Measurements from ENCODE around the gene NEGR1.

The NEGR1 gene

DNA sequence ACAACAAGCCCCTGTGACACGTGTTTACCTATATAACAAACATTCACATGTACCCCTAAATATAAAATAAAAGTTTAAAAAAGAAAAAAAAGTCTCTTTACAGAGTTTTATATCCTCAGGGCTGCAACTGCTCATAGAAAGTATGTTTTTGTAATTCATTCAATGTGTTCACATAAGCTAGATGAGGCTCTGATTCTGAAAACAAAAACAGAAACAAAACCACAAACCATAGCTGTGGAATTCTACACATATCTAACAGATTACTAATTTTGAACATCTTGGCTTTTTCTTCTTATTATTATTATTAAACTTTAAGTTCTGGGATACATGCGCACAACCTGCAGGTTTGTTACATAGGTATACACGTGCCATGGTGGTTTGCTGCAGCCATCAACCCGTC, 621.9 kb downstream of the NEGR1 start:
- peak; percentile 13 for DNase-seq (ENCODE audit: low read depth)
- no peak overlapping the region for H3K4me3 ChIP-seq (replicated peaks; ENCODE audit: low read depth, low read length)
- TF ChIP-seq CTCF (IDR thresholded peaks at IDR 0.05; ENCODE audit: low read length, missing control alignments), result no peak

GRCh38 chr1:71657891-71658679, 624.3 kb downstream of the NEGR1 start:
- peak; percentile 34 for DNase-seq (ENCODE audit: low read depth)
- TF ChIP-seq CTCF (IDR thresholded peaks at IDR 0.05; ENCODE audit: low read length, missing control alignments), result no peak
- no peak overlapping the region for H3K4me3 ChIP-seq (replicated peaks; ENCODE audit: low read depth, low read length)

- TF ChIP-seq CTCF (IDR thresholded peaks at IDR 0.05; ENCODE audit: low read length, missing control alignments), result no peak
Observed at GRCh38 chr1:71656902-71657301, 625.4 kb downstream of the NEGR1 start.

DNA sequence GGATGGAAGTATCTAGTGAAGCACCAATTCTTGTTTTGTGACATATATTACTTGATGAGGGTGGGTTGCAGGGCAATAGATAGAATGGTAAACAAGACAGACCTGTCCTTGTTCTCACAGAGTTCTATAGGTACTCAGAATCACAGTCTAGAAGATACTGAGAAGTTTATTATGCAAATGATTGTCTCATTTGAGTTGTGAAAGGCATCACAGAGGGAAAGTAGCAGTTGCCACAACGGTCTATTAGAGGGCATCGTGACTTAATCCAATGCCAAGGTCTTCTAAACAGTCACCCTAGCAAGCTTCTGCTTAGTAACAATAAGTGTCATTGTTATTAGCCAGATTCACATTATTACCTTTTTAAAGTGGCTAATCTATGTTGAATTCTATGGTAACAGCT, 626.7 kb downstream of the NEGR1 start:
- no peak for DNase-seq (ENCODE audit: low read depth)
- H3K4me3 ChIP-seq (replicated peaks; ENCODE audit: low read depth, low read length), result no peak overlapping the region
- no peak for TF ChIP-seq CTCF (IDR thresholded peaks at IDR 0.05; ENCODE audit: low read length, missing control alignments)

More at GRCh38 chr1:71656902-71657301, 625.4 kb downstream of the NEGR1 start:
- no peak for DNase-seq (ENCODE audit: low read depth)
- H3K4me3 ChIP-seq (replicated peaks; ENCODE audit: low read depth, low read length), result no peak overlapping the region

DNA sequence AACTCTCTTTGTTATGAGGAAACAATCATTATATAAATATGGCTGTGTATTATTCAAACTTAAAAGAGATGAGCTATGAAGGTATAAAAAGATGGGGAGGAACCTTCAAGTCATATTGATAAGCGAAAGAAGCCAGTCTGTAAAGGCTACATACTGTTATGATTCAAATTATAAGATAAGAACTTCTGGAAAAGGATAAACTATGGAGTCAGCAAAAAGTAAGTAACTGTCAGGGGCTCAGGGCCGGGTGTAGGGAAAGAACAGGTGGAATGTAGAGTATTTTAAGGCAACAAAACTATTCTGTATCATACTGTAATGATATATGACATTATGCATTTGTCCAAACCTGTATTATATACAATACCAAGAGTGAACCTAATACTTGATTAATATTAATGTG, 628.4 kb downstream of the NEGR1 start:
- H3K4me3 ChIP-seq (replicated peaks; ENCODE audit: low read depth, low read length), result no peak overlapping the region
- TF ChIP-seq CTCF (IDR thresholded peaks at IDR 0.05; ENCODE audit: low read length, missing control alignments), result no peak
- no peak for DNase-seq (ENCODE audit: low read depth)

GRCh38 chr1:71651214-71651613, 631.1 kb downstream of the NEGR1 start:
- H3K4me3 ChIP-seq (replicated peaks; ENCODE audit: low read depth, low read length), result no peak overlapping the region
- TF ChIP-seq CTCF (IDR thresholded peaks at IDR 0.05; ENCODE audit: low read length, missing control alignments), result no peak
- DNase-seq (ENCODE audit: low read depth), result no peak

- TF ChIP-seq CTCF (IDR thresholded peaks at IDR 0.05; ENCODE audit: low read length, missing control alignments), result no peak
- DNase-seq (ENCODE audit: low read depth), result no peak
- no peak overlapping the region for H3K4me3 ChIP-seq (replicated peaks; ENCODE audit: low read depth, low read length)
Observed at GRCh38 chr1:71650119-71650518, 632.2 kb downstream of the NEGR1 start.
